K562 (cell line): ENCODE data around the gene FOXO3. TPM values are rescaled to one million over a fixed set of nuclear protein-coding genes. Genes with fewer than 3 reads are reported as not detected.

Source experiments
- CEBPG ChIP-seq, 3 experiments: fragments of 200-800 bp in 1 of 3; sonication (Bioruptor generic) in 1 of 3; sonication (generic) in 1 of 3; formaldehyde crosslinking in 1 of 3; IDR thresholded peaks in 2 of 3; conservative IDR thresholded peaks in 1 of 3; 2 replicates each; pipeline versions ENCODE4 v1.6.1 to v1.8.0; 2016 to 2022; ENCODE audit warnings: missing compliant biosample characterization in 2 of 3, missing genetic modification characterization in 2 of 3, mild to moderate bottlenecking in 1 of 3, missing genetic modification reagents in 1 of 3
- RAD51 ChIP-seq: fragments of 450-650 bp; IDR thresholded peaks from 2 replicates; pipeline ENCODE4 v1.7.1; 2016; ENCODE audit warnings: low read depth, mild to moderate bottlenecking, borderline replicate concordance
- SOX6 ChIP-seq: fragments of 450-650 bp; IDR thresholded peaks from 2 replicates; pipeline ENCODE4 v1.6.1; 2014; ENCODE audit warnings: mild to moderate bottlenecking
- polyA plus RNA-seq, 8 experiments: library from polyadenylated mRNA; depleted of rRNA in 4 of 8; stranded (reverse) in 5 of 8; unstranded in 3 of 8; fragments of >200 nt; fragmentation: Nextera tagmentation in 2 of 8; fragmentation: Illumina TruSeq in 1 of 8; extraction: Ambion mirVana in 2 of 8; extraction: Trizol in 1 of 8; gene quantifications; 2 replicates each; pipeline versions ENCODE4 v1.2.1 to v1.2.3, GENCODE V29; 2011 to 2014; ENCODE audit warnings: inconsistent platforms in 1 of 8, missing spikeins in 1 of 8
- total RNA-seq, 7 experiments: library from RNA; depleted of rRNA in 6 of 7; stranded (reverse); fragments of >200 nt in 6 of 7; fragmentation: Illumina TruSeq in 2 of 7; extraction: Trizol in 2 of 7; gene quantifications; 2 replicates each; pipeline versions ENCODE4 v1.2.1 to v1.2.3, GENCODE V29; 2011 to 2021; ENCODE audit warnings: low replicate concordance in 1 of 7
- TF ChIP-seq, protein P1 (sequence below), 3 experiments: fragments of 200-800 bp in 1 of 3; fragments of 250-450 bp in 1 of 3; fragments of 450-650 bp in 1 of 3; sonication (Bioruptor Pico) in 1 of 3; sonication (Bioruptor generic) in 1 of 3; formaldehyde crosslinking in 1 of 3; IDR thresholded peaks; 2 replicates each; pipeline versions ENCODE4 v1.6.1 to v1.8.0; 2016 to 2022; ENCODE audit warnings: mild to moderate bottlenecking in 2 of 3, missing genetic modification characterization in 2 of 3, missing compliant biosample characterization in 1 of 3, moderate library complexity in 1 of 3
- TF ChIP-seq, protein P2 (sequence below), 2 experiments: fragments of 450-650 bp; conservative IDR thresholded peaks; 2 replicates each; pipeline ENCODE4 v1.6.1; 2017; ENCODE audit warnings: mild to moderate bottlenecking in 2 of 2, moderate library complexity in 2 of 2
- TF ChIP-seq, protein P3 (sequence below): sonication (generic); IDR thresholded peaks from 2 replicates; pipeline ENCODE4 v1.6.1; 2016
- TF ChIP-seq, protein P4 (sequence below): sonication (generic); formaldehyde crosslinking; IDR thresholded peaks from 2 replicates; pipeline ENCODE4 v1.9.0; 2022; ENCODE audit warnings: mild to moderate bottlenecking, missing genetic modification reagents

Gene FOXO3
- total and polyA plus RNA-seq, 9 of the 15 experiments (the other 6 are each of a cell fraction or from before 2014, with no cell fraction given): 3.0 to 14.6 (median 6.0) TPM

DNA sequence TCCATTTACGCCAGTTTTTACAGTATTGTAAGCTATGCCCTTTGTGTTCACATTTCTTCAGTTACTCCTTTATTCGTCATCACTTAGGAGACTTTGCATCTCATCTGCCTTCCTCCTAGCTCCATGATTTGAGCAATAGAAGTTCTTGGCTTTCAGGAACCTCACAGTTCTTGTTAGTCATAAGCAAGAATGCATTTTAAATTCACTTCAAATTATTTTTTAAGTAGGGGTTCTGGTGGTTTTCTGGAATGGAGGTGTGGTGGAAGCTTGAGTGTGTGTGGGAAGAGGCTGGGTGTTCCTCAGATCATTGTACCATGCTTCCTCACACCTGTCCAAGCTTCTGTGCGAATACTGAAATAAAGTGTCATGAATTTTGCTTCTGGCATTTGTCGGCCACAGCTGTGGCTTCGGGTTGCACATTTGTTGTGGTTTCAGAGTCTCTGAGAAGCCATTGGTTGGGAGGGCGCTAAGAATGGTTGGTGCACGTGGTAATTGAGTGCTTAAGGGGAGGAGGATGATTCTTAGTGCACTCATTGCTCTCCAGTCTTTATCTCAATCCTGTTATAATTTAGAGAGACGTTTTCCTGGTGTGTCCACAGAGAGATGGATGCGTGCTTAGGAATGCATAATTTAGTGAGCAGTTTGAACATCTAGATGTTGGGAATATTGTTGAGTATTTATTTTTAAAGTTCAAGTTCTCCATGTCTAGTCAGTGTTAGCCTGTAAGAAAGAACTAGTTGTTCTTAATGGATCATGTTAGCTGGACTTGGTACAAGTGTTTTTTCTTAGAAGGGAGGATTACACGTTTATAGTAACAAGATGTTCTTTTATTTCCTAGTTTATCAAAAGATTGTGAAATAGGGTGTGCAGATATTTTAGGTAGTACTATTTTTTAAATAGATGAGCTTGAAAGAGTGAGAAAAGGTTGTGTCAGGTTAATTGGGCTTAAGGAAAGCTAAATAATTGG, 31.9 kb downstream of the FOXO3 start (continued):
- TF ChIP-seq, protein P1, sequence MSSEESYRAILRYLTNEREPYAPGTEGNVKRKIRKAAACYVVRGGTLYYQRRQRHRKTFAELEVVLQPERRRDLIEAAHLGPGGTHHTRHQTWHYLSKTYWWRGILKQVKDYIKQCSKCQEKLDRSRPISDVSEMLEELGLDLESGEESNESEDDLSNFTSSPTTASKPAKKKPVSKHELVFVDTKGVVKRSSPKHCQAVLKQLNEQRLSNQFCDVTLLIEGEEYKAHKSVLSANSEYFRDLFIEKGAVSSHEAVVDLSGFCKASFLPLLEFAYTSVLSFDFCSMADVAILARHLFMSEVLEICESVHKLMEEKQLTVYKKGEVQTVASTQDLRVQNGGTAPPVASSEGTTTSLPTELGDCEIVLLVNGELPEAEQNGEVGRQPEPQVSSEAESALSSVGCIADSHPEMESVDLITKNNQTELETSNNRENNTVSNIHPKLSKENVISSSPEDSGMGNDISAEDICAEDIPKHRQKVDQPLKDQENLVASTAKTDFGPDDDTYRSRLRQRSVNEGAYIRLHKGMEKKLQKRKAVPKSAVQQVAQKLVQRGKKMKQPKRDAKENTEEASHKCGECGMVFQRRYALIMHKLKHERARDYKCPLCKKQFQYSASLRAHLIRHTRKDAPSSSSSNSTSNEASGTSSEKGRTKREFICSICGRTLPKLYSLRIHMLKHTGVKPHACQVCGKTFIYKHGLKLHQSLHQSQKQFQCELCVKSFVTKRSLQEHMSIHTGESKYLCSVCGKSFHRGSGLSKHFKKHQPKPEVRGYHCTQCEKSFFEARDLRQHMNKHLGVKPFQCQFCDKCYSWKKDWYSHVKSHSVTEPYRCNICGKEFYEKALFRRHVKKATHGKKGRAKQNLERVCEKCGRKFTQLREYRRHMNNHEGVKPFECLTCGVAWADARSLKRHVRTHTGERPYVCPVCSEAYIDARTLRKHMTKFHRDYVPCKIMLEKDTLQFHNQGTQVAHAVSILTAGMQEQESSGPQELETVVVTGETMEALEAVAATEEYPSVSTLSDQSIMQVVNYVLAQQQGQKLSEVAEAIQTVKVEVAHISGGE (CRISPR knock-in tag; IDR thresholded peaks at IDR 0.05): peak in 1 of 3 experiments; percentile 42; a peak in 1 of 6 replicates
- TF ChIP-seq SOX6: peak; percentile 88
- TF ChIP-seq, protein P2, sequence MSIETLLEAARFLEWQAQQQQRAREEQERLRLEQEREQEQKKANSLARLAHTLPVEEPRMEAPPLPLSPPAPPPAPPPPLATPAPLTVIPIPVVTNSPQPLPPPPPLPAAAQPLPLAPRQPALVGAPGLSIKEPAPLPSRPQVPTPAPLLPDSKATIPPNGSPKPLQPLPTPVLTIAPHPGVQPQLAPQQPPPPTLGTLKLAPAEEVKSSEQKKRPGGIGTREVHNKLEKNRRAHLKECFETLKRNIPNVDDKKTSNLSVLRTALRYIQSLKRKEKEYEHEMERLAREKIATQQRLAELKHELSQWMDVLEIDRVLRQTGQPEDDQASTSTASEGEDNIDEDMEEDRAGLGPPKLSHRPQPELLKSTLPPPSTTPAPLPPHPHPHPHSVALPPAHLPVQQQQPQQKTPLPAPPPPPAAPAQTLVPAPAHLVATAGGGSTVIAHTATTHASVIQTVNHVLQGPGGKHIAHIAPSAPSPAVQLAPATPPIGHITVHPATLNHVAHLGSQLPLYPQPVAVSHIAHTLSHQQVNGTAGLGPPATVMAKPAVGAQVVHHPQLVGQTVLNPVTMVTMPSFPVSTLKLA (conservative IDR thresholded peaks at IDR 0.05): peak; percentile 48 to 69; a peak in 2 of 4 replicates
- TF ChIP-seq RAD51: 0 out of 2 replicates have a peak, but pooled peaks have one; percentile 11
- TF ChIP-seq CEBPG (CRISPR knock-in tag; IDR thresholded peaks at IDR 0.05): no peak
- TF ChIP-seq CEBPG (tag; conservative IDR thresholded peaks at IDR 0.05 in 1 of 2, IDR thresholded peaks at IDR 0.05 in 1 of 2): peak; percentile 19 to 21; a peak in 2 of 4 replicates
- TF ChIP-seq, protein P3, sequence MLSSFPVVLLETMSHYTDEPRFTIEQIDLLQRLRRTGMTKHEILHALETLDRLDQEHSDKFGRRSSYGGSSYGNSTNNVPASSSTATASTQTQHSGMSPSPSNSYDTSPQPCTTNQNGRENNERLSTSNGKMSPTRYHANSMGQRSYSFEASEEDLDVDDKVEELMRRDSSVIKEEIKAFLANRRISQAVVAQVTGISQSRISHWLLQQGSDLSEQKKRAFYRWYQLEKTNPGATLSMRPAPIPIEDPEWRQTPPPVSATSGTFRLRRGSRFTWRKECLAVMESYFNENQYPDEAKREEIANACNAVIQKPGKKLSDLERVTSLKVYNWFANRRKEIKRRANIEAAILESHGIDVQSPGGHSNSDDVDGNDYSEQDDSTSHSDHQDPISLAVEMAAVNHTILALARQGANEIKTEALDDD: peak; percentile 70; the same call in 1 of the 2 replicates
- TF ChIP-seq, protein P4, sequence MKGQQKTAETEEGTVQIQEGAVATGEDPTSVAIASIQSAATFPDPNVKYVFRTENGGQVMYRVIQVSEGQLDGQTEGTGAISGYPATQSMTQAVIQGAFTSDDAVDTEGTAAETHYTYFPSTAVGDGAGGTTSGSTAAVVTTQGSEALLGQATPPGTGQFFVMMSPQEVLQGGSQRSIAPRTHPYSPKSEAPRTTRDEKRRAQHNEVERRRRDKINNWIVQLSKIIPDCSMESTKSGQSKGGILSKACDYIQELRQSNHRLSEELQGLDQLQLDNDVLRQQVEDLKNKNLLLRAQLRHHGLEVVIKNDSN (CRISPR knock-in tag): peak; percentile 67
